HG02884 (cell line): ENCODE measurements around the gene MIXL1.

Source experiments
- ATAC-seq: cut with Tn5 transposase; IDR thresholded peaks from one replicate; pipeline ENCODE4 v1.9.1; 2021; ENCODE audit warnings: mild to moderate bottlenecking, moderate library complexity; ENCODE audit not compliant: unreplicated experiment

The MIXL1 gene

DNA sequence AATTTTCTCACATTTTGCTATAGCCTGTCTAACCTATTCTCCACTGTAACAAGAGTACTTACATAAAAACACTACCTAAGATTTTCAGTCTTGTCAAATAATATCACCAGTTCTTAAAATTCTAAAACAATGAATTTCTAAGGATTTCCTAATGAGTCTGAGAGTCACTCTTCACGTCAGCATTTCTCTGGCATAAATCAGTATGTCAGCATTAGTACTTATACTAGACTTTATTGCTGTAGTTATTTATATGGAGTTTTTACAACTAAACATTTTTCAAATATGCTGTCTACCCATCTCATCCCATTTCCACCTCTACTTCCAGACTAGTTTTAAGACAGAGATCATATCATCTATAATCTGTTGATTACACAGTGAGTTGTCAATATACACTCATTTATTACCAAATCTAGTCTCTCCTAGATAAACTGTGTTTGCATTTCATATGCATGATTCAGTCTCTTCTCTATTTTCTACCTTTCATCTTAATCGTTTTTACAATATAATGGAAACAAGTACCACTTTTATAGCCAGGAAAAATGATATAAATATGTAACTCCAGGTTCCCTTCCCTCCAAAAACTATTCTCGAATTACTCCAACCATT is 52.7 kb downstream of the MIXL1 start:
- no peak for ATAC-seq
